Measurements from ENCODE around the gene CDH13.

DNA sequence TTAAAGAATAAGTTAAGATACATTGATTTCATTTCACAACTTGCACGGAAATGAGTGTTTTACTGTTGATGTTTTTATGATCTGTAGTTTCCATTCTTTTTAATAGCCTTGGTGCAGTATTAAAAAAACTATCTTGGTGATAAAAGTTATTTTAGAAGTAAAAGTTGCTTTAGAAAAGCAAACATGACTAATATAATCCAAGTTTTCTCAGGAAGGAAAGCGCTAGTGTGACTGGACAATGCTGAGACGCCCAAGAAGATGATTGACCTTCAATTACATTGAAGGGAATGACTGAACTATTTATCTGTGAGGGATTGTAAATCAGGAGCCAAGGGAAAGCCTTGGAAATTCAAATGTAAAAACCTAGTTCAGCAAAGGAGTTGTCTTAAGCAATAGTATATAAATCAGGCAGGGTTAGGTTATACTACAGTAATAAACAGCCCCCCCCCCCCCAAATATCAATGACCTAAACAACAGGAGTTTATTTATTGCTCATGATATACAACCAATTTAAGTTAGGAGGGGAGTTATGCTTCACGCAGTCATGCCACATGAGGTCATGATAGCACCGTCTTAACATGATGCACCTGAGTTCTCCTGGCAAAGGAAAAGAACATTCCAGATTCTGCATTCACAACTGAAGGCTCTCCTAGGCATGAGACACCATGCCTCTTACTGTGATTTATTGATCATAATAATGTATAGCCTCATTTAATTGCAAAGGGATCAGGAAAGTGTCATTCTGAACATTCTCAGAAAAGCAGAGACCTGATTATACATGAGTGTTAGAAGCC lies 443.8 kb downstream of the CDH13 start:
- TF ChIP-seq, protein P1, sequence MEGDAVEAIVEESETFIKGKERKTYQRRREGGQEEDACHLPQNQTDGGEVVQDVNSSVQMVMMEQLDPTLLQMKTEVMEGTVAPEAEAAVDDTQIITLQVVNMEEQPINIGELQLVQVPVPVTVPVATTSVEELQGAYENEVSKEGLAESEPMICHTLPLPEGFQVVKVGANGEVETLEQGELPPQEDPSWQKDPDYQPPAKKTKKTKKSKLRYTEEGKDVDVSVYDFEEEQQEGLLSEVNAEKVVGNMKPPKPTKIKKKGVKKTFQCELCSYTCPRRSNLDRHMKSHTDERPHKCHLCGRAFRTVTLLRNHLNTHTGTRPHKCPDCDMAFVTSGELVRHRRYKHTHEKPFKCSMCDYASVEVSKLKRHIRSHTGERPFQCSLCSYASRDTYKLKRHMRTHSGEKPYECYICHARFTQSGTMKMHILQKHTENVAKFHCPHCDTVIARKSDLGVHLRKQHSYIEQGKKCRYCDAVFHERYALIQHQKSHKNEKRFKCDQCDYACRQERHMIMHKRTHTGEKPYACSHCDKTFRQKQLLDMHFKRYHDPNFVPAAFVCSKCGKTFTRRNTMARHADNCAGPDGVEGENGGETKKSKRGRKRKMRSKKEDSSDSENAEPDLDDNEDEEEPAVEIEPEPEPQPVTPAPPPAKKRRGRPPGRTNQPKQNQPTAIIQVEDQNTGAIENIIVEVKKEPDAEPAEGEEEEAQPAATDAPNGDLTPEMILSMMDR (IDR thresholded peaks at IDR 0.05; ENCODE audit: poor library complexity, severe bottlenecking) = peak; percentile 65
- TF ChIP-seq POLR2AphosphoS5 (IDR thresholded peaks at IDR 0.05) (no peak), EZH2 (IDR thresholded peaks at IDR 0.05; ENCODE audit: borderline replicate concordance, insufficient read depth, low read length, poor library complexity, severe bottlenecking) (no peak), TAF1 (IDR thresholded peaks at IDR 0.05; ENCODE audit: low read depth) (no peak), SMC3 (conservative IDR thresholded peaks at IDR 0.05; ENCODE audit: poor library complexity) (peak; percentile 81), EP300 (conservative IDR thresholded peaks at IDR 0.05; ENCODE audit: poor library complexity, severe bottlenecking) (no peak)
- TF ChIP-seq, protein P2, sequence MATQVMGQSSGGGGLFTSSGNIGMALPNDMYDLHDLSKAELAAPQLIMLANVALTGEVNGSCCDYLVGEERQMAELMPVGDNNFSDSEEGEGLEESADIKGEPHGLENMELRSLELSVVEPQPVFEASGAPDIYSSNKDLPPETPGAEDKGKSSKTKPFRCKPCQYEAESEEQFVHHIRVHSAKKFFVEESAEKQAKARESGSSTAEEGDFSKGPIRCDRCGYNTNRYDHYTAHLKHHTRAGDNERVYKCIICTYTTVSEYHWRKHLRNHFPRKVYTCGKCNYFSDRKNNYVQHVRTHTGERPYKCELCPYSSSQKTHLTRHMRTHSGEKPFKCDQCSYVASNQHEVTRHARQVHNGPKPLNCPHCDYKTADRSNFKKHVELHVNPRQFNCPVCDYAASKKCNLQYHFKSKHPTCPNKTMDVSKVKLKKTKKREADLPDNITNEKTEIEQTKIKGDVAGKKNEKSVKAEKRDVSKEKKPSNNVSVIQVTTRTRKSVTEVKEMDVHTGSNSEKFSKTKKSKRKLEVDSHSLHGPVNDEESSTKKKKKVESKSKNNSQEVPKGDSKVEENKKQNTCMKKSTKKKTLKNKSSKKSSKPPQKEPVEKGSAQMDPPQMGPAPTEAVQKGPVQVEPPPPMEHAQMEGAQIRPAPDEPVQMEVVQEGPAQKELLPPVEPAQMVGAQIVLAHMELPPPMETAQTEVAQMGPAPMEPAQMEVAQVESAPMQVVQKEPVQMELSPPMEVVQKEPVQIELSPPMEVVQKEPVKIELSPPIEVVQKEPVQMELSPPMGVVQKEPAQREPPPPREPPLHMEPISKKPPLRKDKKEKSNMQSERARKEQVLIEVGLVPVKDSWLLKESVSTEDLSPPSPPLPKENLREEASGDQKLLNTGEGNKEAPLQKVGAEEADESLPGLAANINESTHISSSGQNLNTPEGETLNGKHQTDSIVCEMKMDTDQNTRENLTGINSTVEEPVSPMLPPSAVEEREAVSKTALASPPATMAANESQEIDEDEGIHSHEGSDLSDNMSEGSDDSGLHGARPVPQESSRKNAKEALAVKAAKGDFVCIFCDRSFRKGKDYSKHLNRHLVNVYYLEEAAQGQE (IDR thresholded peaks at IDR 0.05; ENCODE audit: borderline replicate concordance) = no peak

All from neural cell (in vitro differentiated cells).